ENCODE data around the gene NABP1. TPM values are rescaled to one million over a fixed set of nuclear protein-coding genes. Genes with fewer than 3 reads are reported as not detected.

Gene NABP1
- total RNA-seq, 1 experiment from 2014 or later = 3.2 TPM

GRCh38 chr2:191699341-191699945, 21.5 kb downstream of the NABP1 start:
- WGBS (ENCODE audit: extremely low coverage, insufficient read length, low lambda C conversion rate) = no CpG with 5 or more reads among the region's 10 CpGs
- Histone ChIP-seq H2BK15ac (ENCODE audit: low read depth, low read length) (no peak overlapping the region), H2AFZ (ENCODE audit: low read length) (no peak overlapping the region), H3K56ac (ENCODE audit: insufficient read length, low read depth, low read length) (no peak overlapping the region), H3K4me2 (ENCODE audit: insufficient read depth, insufficient read length, low read length) (no peak overlapping the region), H3K18ac (ENCODE audit: insufficient read length, low read depth, low read length) (no peak overlapping the region), H3K9ac (ENCODE audit: extremely low read depth, insufficient read length, low read length) (no peak overlapping the region), H3K9me3 (ENCODE audit: control insufficient read depth, low read depth, low read length) (no peaks in the 10 kb centered on the region), H3K4me1 (ENCODE audit: insufficient read depth, low read length) (no peaks in the 10 kb centered on the region), H2BK5ac (ENCODE audit: insufficient read length, low read length) (no peak overlapping the region), H3K79me1 (ENCODE audit: insufficient read depth, low read depth, low read length, poor library complexity, severe bottlenecking) (no peaks in the 10 kb centered on the region), H3K4ac (ENCODE audit: low read depth, low read length) (no peak overlapping the region), H3K23me2 (ENCODE audit: insufficient read length, low read depth, low read length, poor library complexity, severe bottlenecking) (no peaks in the 10 kb centered on the region), H2AK5ac (ENCODE audit: insufficient read length, low read length) (no peak overlapping the region), H3K79me2 (ENCODE audit: insufficient read depth, low read length) (no peaks in the 10 kb centered on the region), H4K5ac (ENCODE audit: insufficient read length, low read depth, low read length) (no peak overlapping the region), H3K27me3 (ENCODE audit: insufficient read depth, low read length) (no peaks in the 10 kb centered on the region), H2BK120ac (ENCODE audit: low read depth, low read length, poor library complexity, severe bottlenecking) (no peak overlapping the region), H3T11ph (ENCODE audit: low read length) (no peak overlapping the region), H4K20me1 (ENCODE audit: control insufficient read depth, insufficient read depth, insufficient read length) (no peaks in the 10 kb centered on the region), H3K23ac (ENCODE audit: insufficient read length, low read depth, low read length) (no peak overlapping the region), H4K8ac (replicated peaks; ENCODE audit: insufficient read length, low read depth, low read length) (no peak overlapping the region), H4K91ac (ENCODE audit: insufficient read length, low read depth, low read length) (no peak overlapping the region), H3K14ac (ENCODE audit: insufficient read depth, low read length) (no peak overlapping the region), H2BK12ac (ENCODE audit: insufficient read length, low read depth, low read length) (no peak overlapping the region), H3K27ac (ENCODE audit: insufficient read length, low read depth, low read length) (no peak overlapping the region), H2BK20ac (ENCODE audit: low read depth, low read length, poor library complexity, severe bottlenecking) (no peak overlapping the region)
- no peak overlapping the region for H3K27ac Mint-ChIP-seq
- no peak for DNase-seq
- no peak for TF ChIP-seq CTCF (conservative IDR thresholded peaks at IDR 0.05)
- H3K36me3 Mint-ChIP-seq (ENCODE audit: insufficient read depth in 1 of 3, low read depth in 3 of 3) = no peaks in the 10 kb centered on the region
- H3K4me3 Mint-ChIP-seq = no peak overlapping the region
- H3K27me3 Mint-ChIP-seq (ENCODE audit: low read depth) = no peaks in the 10 kb centered on the region; the same call in 1 of the 2 replicates
- H3K9me3 Mint-ChIP-seq = no peaks in the 10 kb centered on the region; a peak in 1 of 5 replicates
- H3K4me1 Mint-ChIP-seq = peaks cover 6 to 10% of the 10 kb centered on the region in 2 experiments

Data from H9 (cell line).